ENCODE data around the gene MYLK3. TPM values are rescaled to one million over a fixed set of nuclear protein-coding genes. Genes with fewer than 3 reads are reported as not detected.

The MYLK3 gene
- total RNA-seq, 2 experiments from 2014 or later, result 0.11 TPM; not detected in 1

DNA sequence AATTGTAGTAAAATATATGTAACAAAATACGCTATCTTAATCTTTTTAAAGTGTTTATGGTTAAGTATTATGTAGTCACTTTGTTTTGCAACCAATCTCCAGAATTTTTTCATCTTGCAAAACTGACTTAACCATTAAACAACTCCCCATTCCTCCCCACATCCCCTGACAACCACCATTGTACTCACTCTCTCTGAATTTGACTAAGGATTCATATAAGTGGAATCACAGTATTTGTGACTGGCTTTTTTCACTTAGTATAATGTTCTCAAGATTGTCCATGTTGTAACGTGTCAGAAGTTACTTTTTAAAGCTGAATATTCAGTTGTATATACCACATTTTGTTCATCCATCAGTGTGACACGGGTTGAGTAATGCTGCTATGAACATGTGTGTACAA is 48.1 kb downstream of the MYLK3 start:
- TF ChIP-seq CTCF (IDR thresholded peaks at IDR 0.05), result no peak
- ChIA-PET CTCF (interaction anchor here (2.7 to 3.0 kb wide), 2 partner anchors 10 to 27 kb away, joined by 7 to 13 read pairs; partner anchors contain the start of gene ORC6), POLR2A (interaction anchor here (0.6 to 1.6 kb wide), 3 partner anchors 9 to 26 kb away, joined by 3 to 7 read pairs (median 3); partner anchors contain the start of gene ORC6)
- no peak overlapping the region for H3K27ac Mint-ChIP-seq
- no peak for ATAC-seq
- no peaks in the 10 kb centered on the region for H3K9me3 Mint-ChIP-seq
- intact Hi-C loops (cut with micrococcal nuclease), result no loop called here
- H3K4me1 Mint-ChIP-seq (ENCODE audit: low read depth), result no peaks in the 10 kb centered on the region
- peaks cover 27% of the 10 kb centered on the region for H3K36me3 Mint-ChIP-seq (ENCODE audit: low read depth)
- H3K27me3 Mint-ChIP-seq, result no peaks in the 10 kb centered on the region
- DNase-seq, result no peak
- H3K4me3 Mint-ChIP-seq, result no peak overlapping the region

DNA sequence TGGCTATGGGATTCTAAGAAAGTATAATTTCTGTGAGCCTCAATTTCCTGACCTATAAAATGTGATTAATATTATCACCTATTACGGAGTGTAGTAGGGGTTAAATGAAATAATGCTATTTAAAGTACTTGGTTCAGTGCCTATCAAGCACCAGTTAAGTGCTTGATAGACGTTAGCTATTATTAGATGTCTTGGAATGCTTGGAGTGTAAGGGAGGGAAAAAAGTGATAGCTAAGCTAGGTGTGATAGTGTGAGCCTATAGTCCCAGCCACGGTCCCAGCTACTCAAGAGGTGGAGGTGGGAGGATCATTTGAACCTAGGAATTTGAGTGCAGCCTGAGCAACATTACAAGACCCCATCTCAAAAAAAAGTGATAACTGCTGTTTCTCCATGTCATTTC is 51.2 kb downstream of the MYLK3 start:
- no peaks in the 10 kb centered on the region for H3K27me3 Mint-ChIP-seq

DNA sequence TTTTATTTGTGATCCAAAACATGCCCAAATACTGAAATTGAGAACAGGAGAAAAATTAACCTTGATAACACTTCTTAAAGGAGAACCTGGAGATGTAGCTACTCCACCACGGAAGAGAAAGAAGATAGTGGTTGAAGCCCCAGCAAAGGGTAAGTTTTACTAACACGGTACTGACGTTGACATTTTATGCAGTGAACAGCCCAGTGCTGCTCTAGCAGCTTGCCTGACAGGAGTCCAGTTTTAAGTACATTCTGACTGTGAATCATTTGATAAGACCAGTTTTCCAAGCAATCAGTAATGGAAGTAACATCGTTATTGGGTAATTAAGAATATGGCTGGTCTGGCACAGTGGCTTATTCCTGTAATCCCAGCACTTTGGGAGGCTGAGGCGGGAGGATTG is 52.2 kb downstream of the MYLK3 start:
- intact Hi-C loops (cut with micrococcal nuclease), result loop anchor here (10.0 kb wide), 1 partner anchor 129 kb away; no protein-coding TSS in a partner anchor
- Mint-ChIP-seq H3K36me3 (ENCODE audit: low read depth) (peaks cover 55% of the 10 kb centered on the region), H3K27me3 (no peaks in the 10 kb centered on the region), H3K4me1 (ENCODE audit: low read depth) (peaks cover 12% of the 10 kb centered on the region), H3K4me3 (no peak overlapping the region), H3K9me3 (no peaks in the 10 kb centered on the region), H3K27ac (no peak overlapping the region)
- ChIA-PET CTCF (interaction anchor here (0.7 to 1.7 kb wide), 2 partner anchors 22 to 157 kb away, joined by 3 to 6 read pairs; no protein-coding TSS in a partner anchor), POLR2A (no interaction called here)
- ATAC-seq, result no peak
- no peak for DNase-seq
- TF ChIP-seq CTCF (IDR thresholded peaks at IDR 0.05), result no peak

More for the DNA sequence above, 51.2 kb downstream of the MYLK3 start:
- ChIA-PET CTCF (interaction anchor here (1.2 kb wide), 1 partner anchor 191 kb away, joined by 3 read pairs; no protein-coding TSS in a partner anchor), POLR2A (interaction anchor here (0.6 kb wide), 1 partner anchor 31 kb away, joined by 3 read pairs; no protein-coding TSS in a partner anchor)
- Mint-ChIP-seq H3K4me1 (ENCODE audit: low read depth) (peaks cover 1% of the 10 kb centered on the region), H3K36me3 (ENCODE audit: low read depth) (peaks cover 45% of the 10 kb centered on the region), H3K4me3 (no peak overlapping the region), H3K27ac (no peak overlapping the region), H3K9me3 (no peaks in the 10 kb centered on the region)
- no peak for DNase-seq
- no peak for TF ChIP-seq CTCF (IDR thresholded peaks at IDR 0.05)
- ATAC-seq, result no peak
- intact Hi-C loops (cut with micrococcal nuclease), result loop anchor here (10.0 kb wide), 1 partner anchor 128 kb away; no protein-coding TSS in a partner anchor

DNA sequence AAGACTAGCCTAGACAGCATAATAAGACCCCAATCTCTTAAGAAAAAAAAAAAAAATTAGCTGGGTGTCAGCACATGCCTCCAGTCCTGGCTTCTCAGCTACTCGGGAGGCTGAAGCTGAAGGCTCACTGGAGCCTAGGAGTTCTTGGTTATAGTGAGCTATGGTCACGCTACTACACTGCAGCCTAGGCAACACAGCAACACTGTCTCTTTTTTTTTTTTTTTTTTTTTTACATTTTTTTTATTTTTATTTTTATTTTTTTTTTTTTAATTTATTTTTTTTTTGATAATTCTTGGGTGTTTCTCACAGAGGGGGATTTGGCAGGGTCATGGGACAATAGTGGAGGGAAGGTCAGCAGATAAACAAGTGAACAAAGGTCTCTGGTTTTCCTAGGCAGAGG is 54.5 kb downstream of the MYLK3 start:
- Mint-ChIP-seq H3K9me3 (no peaks in the 10 kb centered on the region), H3K4me3 (no peak overlapping the region), H3K27ac (no peak overlapping the region), H3K27me3 (no peaks in the 10 kb centered on the region), H3K4me1 (ENCODE audit: low read depth) (peaks cover 12% of the 10 kb centered on the region), H3K36me3 (ENCODE audit: low read depth) (peaks cover 47% of the 10 kb centered on the region)
- ATAC-seq (no peak), DNase-seq (no peak)
- POLR2A ChIA-PET, result interaction anchor here (0.6 kb wide), 1 partner anchor 269 kb away, joined by 3 read pairs; no protein-coding TSS in a partner anchor
- no peak for TF ChIP-seq CTCF (IDR thresholded peaks at IDR 0.05)
- CTCF ChIA-PET, result no interaction called here
- intact Hi-C loops (cut with micrococcal nuclease), result loop anchor here (10.0 kb wide), 1 partner anchor 131 kb away; no protein-coding TSS in a partner anchor

- Mint-ChIP-seq H3K27me3 (no peaks in the 10 kb centered on the region), H3K27ac (no peak overlapping the region), H3K4me3 (no peak overlapping the region), H3K36me3 (ENCODE audit: low read depth) (peaks cover 43% of the 10 kb centered on the region), H3K9me3 (no peaks in the 10 kb centered on the region), H3K4me1 (ENCODE audit: low read depth) (peaks cover 27% of the 10 kb centered on the region)
- intact Hi-C loops (cut with micrococcal nuclease), result loop anchor here (10.0 kb wide), 1 partner anchor 133 kb away; no protein-coding TSS in a partner anchor
- TF ChIP-seq CTCF (IDR thresholded peaks at IDR 0.05), result no peak
- CTCF ChIA-PET, result interaction anchor here (1.4 to 2.5 kb wide), 4 partner anchors 9 to 30 kb away, joined by 3 to 13 read pairs (median 6); no protein-coding TSS in a partner anchor
- DNase-seq (no peak), ATAC-seq (no peak)
- POLR2A ChIA-PET, result interaction anchor here (0.6 to 1.5 kb wide), 4 partner anchors 8 to 139 kb away, joined by 3 to 5 read pairs (median 4); partner anchors contain the start of genes C16orf87 and SHCBP1
These were observed 56.4 kb downstream of the MYLK3 start for GRCh38 chr16:46691726-46692125.

Measured in activated CD8-positive, alpha-beta T cell treated with anti-CD3 and anti-CD28 coated beads for 36 hours (primary cell).